NCI-H1436 treated with DMSO at 0.1 percent for 48 hours (cell line): Measurements from ENCODE around the gene RALGAPA1.
A peak's percentile ranks its signal among the peaks of the same experiment; 100 is the strongest.
"Not testable (repeated sequence)": the region's sequence is repeated elsewhere in the genome, so short reads cannot be mapped to it uniquely, and the experiment has no call there.

ENCODE experiments used
- DNase-seq: peaks from one replicate; lab custom pipeline; 2025; lab: John Stamatoyannopoulos, UW

Gene RALGAPA1

GRCh38 chr14:35696575-35696974, 112.5 kb downstream of the RALGAPA1 start:
- DNase-seq: no peak

GRCh38 chr14:35696119-35696518, 113.0 kb downstream of the RALGAPA1 start:
- no peak for DNase-seq

GRCh38 chr14:35695647-35696046, 113.4 kb downstream of the RALGAPA1 start:
- no peak for DNase-seq

GRCh38 chr14:35695072-35695471, 114.0 kb downstream of the RALGAPA1 start:
- no peak for DNase-seq

DNA sequence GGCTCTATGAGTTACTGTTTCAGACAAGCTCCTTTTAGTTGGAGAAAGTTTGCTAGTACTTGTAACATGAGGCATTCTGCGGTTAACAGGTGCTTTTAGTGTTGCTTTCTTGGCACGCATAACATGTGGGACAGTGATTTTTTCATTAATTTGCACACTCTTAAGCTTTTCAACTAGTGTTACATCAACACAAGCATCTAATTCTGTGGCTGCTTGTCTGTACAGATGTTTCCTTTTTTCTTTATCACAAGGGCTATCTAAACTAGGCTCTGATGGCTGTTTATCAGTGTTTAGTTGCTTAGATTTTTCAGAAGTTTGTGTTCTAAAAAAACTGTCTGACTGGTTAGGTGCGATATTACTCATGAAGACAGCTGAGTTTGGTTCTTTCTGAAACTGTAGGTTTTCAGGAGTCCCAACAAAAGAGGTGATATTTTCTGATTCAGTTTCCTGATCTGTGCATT, 120.1 kb downstream of the RALGAPA1 start:
- no peak for DNase-seq

GRCh38 chr14:35688126-35688826, 120.8 kb downstream of the RALGAPA1 start:
- DNase-seq: no peak

DNA sequence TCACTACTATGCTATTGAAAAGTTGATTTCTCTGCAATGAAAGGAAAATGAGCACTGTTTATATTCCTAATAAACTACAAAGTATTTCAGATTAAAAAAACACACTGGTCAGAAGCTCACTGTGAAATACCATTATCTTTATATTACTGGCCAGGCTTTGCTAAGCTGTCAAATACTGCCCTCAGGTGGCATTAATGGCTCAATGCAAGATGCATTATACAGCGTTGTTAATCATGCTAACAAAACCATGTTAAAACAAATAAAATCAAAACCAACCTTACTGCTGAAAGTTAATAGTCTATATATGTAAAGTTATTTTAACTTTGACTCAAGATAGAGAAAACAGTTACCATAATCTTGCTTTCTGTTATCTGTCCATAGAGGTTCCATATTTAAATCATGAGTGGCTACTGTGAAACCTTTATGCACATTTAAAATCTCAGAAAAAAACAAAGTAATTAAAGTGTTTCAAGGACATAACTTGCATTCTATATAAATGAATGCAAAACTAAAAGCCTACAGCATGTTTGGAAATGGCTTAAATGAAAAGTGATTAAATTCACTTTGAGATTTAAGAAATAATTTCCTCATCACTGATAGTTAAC, 121.7 kb downstream of the RALGAPA1 start:
- DNase-seq: peak; percentile 10

DNA sequence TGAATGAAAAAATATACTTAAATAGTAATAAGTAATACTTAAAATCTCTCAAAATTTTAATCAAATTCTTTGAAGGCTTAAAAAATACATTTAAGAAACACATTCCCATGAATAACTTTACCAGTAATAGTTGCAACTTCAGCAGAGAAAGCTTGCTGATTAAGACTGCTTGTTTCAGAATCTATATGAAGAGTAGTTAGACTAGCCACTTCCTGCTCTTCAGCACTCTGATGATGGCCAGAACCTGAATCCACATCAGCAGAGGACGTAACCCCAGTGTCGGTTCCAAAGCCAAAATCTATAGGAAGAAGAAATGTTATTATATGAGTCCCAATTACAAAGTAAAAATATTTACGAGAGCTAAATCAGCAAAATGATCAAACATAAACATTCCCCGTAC, 125.4 kb downstream of the RALGAPA1 start:
- DNase-seq: not testable (repeated sequence)

GRCh38 chr14:35682802-35683201, 126.3 kb downstream of the RALGAPA1 start:
- no peak for DNase-seq

DNA sequence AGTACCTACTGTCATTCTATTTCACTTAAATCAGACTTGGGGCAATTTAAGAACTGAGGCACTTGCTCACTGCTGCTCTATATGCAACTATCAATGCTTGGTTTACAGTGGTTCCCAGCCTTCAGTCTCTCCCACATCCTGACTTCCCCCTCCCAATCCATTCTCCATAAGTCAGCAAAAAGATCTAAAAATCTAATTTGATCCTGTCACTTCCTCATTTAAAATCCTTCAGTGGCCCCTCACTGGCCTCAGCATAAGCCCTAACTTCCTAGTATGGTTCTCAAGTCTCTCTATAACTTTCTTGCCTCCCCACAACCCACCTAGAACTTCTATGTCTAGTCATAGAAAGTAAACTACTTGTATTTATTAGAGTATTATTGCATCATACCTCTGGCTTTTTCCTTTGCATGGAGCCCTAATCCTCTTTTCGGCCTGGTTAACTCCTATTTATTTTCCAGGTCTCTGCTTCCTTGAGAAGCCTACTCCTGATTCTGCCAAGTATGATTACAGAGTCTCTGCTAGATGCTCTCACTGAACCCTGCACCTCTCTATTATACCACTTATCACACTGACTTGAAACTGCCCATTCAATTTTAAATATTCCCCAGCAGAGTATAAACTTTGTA, 130.6 kb downstream of the RALGAPA1 start:
- no peak for DNase-seq

DNA sequence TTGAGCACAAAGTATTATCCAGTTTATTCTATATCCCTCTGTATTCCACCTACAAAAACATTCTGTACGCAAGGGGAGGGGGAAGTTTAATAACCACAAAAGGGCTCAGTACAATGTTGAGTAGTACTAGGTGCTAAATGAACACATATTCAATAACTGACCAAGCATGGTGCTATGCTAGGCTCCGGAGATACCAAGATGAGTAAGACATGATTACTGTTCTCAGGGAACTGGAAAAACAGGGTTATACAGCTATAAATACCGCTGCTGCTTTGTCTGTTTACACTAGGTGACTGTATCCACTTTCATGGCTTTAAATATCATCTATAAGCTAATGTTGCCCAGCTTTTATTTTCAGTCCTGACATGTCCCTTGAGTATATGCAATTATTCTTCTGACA, 139.3 kb downstream of the RALGAPA1 start:
- DNase-seq: no peak

- DNase-seq: no peak
Measured at GRCh38 chr14:35666429-35667043, 142.6 kb downstream of the RALGAPA1 start.

DNA sequence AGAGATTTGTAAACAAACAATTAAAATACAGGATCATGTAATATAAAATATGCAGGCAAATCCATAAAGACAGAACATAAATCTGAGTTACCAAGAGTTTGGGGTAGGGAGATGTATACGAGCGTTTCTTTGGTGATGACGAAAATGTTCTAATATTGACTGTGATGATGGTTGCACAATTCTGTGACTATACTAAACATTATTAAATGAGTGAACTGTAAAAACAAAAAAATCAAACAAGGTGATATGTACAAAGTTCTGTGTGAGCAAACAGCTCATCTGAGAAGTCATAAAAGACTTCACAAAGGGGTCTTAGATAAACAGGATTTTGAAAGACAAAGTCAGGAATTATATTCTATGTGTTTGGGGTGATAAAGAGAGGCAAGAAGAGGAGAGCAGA, 147.2 kb downstream of the RALGAPA1 start:
- DNase-seq: no peak

DNA sequence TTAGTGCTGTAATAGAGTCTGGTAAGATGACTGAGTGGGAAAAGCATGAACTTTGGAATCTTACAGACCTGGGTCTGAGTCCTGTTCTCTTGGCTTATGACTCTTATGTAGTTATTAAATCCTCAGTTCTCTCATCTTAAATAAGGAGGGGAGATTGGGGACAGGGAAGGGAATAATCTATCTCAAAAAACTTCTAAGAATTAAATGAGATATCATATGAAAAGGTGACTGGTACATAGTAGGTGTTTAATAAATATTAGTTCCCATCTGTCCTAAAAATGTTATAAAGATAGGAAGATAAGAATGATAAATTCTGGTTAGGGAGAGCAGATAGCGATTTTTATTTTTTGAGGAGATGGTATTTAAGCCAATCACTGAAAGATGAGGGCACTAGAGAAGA, 156.1 kb downstream of the RALGAPA1 start:
- DNase-seq: no peak

- no peak for DNase-seq
Measured at GRCh38 chr14:35643513-35643912, 165.6 kb downstream of the RALGAPA1 start.

DNA sequence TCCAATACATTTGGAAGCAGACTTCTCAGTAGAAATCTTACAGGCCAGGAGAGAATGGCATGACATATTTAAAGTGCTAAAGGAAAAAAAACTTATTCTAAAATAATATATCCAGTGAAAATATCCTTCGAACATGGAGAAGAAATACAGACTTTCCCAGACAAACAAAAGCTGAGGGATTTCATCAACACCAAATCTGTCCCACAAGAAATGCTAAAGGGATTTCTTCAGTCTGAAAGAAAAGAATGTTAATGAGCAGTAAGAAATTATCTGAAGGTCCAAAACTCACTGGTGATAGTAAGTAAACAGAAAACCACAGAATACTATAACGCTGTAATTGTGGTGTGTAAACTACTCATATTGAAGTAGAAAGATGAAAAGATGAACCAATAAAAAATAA, 171.2 kb downstream of the RALGAPA1 start:
- no peak for DNase-seq

GRCh38 chr14:35637269-35637668, 171.8 kb downstream of the RALGAPA1 start:
- no peak for DNase-seq

- DNase-seq: peak; percentile 77
Measured at GRCh38 chr14:35632676-35633075, 176.4 kb downstream of the RALGAPA1 start.

DNA sequence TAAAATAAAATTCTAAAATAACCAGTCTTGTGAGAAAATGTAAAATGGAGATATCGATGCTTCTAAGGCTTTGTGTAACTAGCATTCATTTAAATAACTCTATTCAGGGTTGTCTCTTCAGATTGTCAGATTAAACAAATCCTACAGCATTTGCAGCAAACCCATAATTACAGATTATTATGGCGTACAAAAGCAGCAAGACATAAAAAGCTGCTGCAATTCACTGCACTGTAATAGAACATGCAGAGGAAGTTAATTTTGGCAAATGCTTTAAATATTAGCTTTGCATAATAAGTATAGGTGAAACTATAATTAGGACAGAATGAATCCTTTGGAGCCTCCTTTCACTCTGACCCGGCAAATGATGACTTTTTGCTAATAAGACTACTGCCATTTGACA, 176.8 kb downstream of the RALGAPA1 start:
- peak; percentile 77 for DNase-seq

GRCh38 chr14:35631071-35631805, 177.9 kb downstream of the RALGAPA1 start:
- DNase-seq: no peak

- DNase-seq: no peak
Measured at GRCh38 chr14:35628989-35629388, 180.1 kb downstream of the RALGAPA1 start.

- DNase-seq: not testable (repeated sequence)
Measured at GRCh38 chr14:35626947-35627346, 182.1 kb downstream of the RALGAPA1 start.
